LoVo (cell line): ENCODE measurements around the gene SPEG.

ENCODE experiments used
- DNase-seq: peaks from one replicate; pipeline ENCODE4 v3.0.0-alpha.2; 2016; ENCODE audit warnings: low spot score

Gene SPEG

GRCh38 chr2:219462349-219462748 lies 27.7 kb downstream of the SPEG start:
- no peak for DNase-seq

- no peak for DNase-seq
Observed at GRCh38 chr2:219464286-219465032, 29.8 kb downstream of the SPEG start.

GRCh38 chr2:219465659-219466561 lies 31.3 kb downstream of the SPEG start:
- DNase-seq: no peak

- DNase-seq: no peak
Observed at GRCh38 chr2:219466816-219467735, 32.4 kb downstream of the SPEG start.

- peak; percentile 9 for DNase-seq
Observed at GRCh38 chr2:219467736-219468075, 33.1 kb downstream of the SPEG start.

GRCh38 chr2:219468410-219469185 lies 34.0 kb downstream of the SPEG start:
- DNase-seq: no peak

- DNase-seq: no peak
Observed at GRCh38 chr2:219469186-219469724, 34.6 kb downstream of the SPEG start.

- no peak for DNase-seq
Observed at GRCh38 chr2:219470429-219470828, 35.8 kb downstream of the SPEG start.

GRCh38 chr2:219471476-219472371 lies 37.1 kb downstream of the SPEG start:
- DNase-seq: no peak

GRCh38 chr2:219472629-219473187 lies 38.1 kb downstream of the SPEG start:
- no peak for DNase-seq

GRCh38 chr2:219473511-219473910 lies 38.9 kb downstream of the SPEG start:
- no peak for DNase-seq

- DNase-seq: no peak
Observed at GRCh38 chr2:219474285-219475060, 39.8 kb downstream of the SPEG start.

GRCh38 chr2:219475278-219475677 lies 40.6 kb downstream of the SPEG start:
- DNase-seq: no peak

- DNase-seq: peak; percentile 61
Observed at GRCh38 chr2:219475697-219476651, 41.3 kb downstream of the SPEG start.

GRCh38 chr2:219476652-219477151 lies 42.1 kb downstream of the SPEG start:
- no peak for DNase-seq

GRCh38 chr2:219477179-219477578 lies 42.5 kb downstream of the SPEG start:
- DNase-seq: no peak

- DNase-seq: no peak
Observed at GRCh38 chr2:219477815-219478214, 43.2 kb downstream of the SPEG start.

GRCh38 chr2:219478916-219479315 lies 44.3 kb downstream of the SPEG start:
- no peak for DNase-seq
